HG03097 (cell line): ENCODE data around the gene ZSCAN30.

Experiments
- ATAC-seq: cut with Tn5 transposase; IDR thresholded peaks from one replicate; pipeline ENCODE4 v1.9.1; 2021; ENCODE audit not compliant: unreplicated experiment, low FRiP score

Gene ZSCAN30

GRCh38 chr18:35290094-35290735, at the start of gene ZSCAN30:
Gene ZSCAN30 (minus strand): TSS chr18:35290229. CDS start chr18:35264352, 25,877 bp downstream.
- peak; percentile 92 for ATAC-seq

GRCh38 chr18:35337286-35337685, 47.3 kb upstream of the ZSCAN30 start:
- ATAC-seq = no peak

GRCh38 chr18:35335866-35336265, 45.8 kb upstream of the ZSCAN30 start:
- ATAC-seq = no peak

- ATAC-seq = no peak
Measured at GRCh38 chr18:35334821-35335220, 44.8 kb upstream of the ZSCAN30 start.

- no peak for ATAC-seq
Measured at GRCh38 chr18:35334212-35334611, 44.2 kb upstream of the ZSCAN30 start.

- ATAC-seq = no peak
Measured at GRCh38 chr18:35331367-35332087, 41.5 kb upstream of the ZSCAN30 start.

- ATAC-seq = no peak
Measured at GRCh38 chr18:35328868-35329267, 38.8 kb upstream of the ZSCAN30 start.

- no peak for ATAC-seq
Measured at GRCh38 chr18:35326695-35327387, 36.8 kb upstream of the ZSCAN30 start.

- ATAC-seq = no peak
Measured at GRCh38 chr18:35324926-35325655, 35.1 kb upstream of the ZSCAN30 start.

GRCh38 chr18:35322486-35323458, 32.7 kb upstream of the ZSCAN30 start:
- no peak for ATAC-seq

GRCh38 chr18:35311496-35311895, 21.5 kb upstream of the ZSCAN30 start:
- no peak for ATAC-seq

GRCh38 chr18:35306588-35307250, 16.7 kb upstream of the ZSCAN30 start:
- ATAC-seq = no peak

- ATAC-seq = no peak
Measured at GRCh38 chr18:35303610-35304009, 13.6 kb upstream of the ZSCAN30 start.

- no peak for ATAC-seq
Measured at GRCh38 chr18:35296060-35296459, 6.0 kb upstream of the ZSCAN30 start.

- no peak for ATAC-seq
Measured at GRCh38 chr18:35291166-35291565, 1.1 kb upstream of the ZSCAN30 start.

- peak; percentile 33 for ATAC-seq
Measured at GRCh38 chr18:35289727-35290093, 319 bp downstream of the ZSCAN30 start.

GRCh38 chr18:35289293-35289692, 736 bp downstream of the ZSCAN30 start:
- peak; percentile 6 for ATAC-seq

- ATAC-seq = no peak
Measured at GRCh38 chr18:35284841-35285240, 5.2 kb downstream of the ZSCAN30 start.
